GM13977 (cell line): Measurements from ENCODE around the gene RPL39.

Source experiments
- DNase-seq: peaks from one replicate; pipeline ENCODE4 v3.0.0; 2012; ENCODE audit warnings: low spot score
- in situ Hi-C: fragments of 300-500 bp; cut with MboI; formaldehyde crosslinking; loops from one replicate; pipeline ENCODE4 v1.12.0; 2022; ENCODE audit warnings: low sequenced_read_pairs, low pct_unique_long_range_greater_than_20kb, mixed read lengths, inconsistent platforms; ENCODE audit not compliant: unreplicated experiment
- TF ChIP-seq, protein P1 (sequence below): IDR thresholded peaks from 2 replicates; pipeline ENCODE4 v1.5.1; 2012; ENCODE audit warnings: mild to moderate bottlenecking, control low read depth; ENCODE audit not compliant: insufficient read depth; ENCODE audit errors: extremely low read depth, missing control alignments

RPL39 gene

DNA sequence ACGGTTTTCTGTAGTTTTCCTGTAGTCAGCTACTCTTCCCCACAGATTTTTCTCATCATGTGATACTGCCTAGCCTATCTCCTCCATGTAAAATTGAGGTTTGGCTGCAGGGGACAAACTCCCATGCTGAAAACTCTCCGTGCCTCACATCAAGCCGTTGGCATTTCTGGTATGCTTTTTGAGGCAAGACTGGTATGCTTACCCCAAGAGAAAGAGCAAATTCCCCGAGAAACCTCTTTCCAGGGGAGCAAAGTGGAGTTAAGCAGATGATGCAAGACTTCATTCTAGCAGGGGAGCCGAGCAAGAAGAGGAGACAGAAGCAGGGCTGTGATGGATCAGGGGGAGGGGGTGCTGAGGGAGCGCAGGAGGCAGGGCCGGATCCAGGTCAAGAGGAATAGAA lies 28.2 kb downstream of the RPL39 start:
- TF ChIP-seq, protein P1, sequence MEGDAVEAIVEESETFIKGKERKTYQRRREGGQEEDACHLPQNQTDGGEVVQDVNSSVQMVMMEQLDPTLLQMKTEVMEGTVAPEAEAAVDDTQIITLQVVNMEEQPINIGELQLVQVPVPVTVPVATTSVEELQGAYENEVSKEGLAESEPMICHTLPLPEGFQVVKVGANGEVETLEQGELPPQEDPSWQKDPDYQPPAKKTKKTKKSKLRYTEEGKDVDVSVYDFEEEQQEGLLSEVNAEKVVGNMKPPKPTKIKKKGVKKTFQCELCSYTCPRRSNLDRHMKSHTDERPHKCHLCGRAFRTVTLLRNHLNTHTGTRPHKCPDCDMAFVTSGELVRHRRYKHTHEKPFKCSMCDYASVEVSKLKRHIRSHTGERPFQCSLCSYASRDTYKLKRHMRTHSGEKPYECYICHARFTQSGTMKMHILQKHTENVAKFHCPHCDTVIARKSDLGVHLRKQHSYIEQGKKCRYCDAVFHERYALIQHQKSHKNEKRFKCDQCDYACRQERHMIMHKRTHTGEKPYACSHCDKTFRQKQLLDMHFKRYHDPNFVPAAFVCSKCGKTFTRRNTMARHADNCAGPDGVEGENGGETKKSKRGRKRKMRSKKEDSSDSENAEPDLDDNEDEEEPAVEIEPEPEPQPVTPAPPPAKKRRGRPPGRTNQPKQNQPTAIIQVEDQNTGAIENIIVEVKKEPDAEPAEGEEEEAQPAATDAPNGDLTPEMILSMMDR = no peak
- in situ Hi-C loops = no loop called here
- no peak for DNase-seq

DNA sequence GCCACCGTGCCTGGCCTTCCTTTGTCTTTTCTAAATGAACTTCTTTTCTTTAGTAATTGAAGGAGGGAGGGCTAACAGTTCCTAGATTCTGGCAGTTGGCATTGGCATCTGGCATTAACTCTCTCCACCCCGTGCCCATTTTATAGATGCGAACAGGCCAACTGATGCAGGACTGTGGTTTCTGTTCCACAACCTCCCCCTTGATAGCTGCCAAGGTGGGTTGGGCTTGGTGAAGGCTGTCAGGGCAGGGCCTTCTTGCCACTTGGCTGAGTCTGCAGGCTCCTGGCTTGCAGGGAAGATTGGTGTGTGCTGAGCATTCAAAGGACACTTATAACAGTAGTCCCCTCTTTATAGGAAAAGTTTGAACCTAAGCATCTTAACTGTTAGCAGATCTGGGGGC lies 28.7 kb downstream of the RPL39 start:
- in situ Hi-C loops = no loop called here

DNA sequence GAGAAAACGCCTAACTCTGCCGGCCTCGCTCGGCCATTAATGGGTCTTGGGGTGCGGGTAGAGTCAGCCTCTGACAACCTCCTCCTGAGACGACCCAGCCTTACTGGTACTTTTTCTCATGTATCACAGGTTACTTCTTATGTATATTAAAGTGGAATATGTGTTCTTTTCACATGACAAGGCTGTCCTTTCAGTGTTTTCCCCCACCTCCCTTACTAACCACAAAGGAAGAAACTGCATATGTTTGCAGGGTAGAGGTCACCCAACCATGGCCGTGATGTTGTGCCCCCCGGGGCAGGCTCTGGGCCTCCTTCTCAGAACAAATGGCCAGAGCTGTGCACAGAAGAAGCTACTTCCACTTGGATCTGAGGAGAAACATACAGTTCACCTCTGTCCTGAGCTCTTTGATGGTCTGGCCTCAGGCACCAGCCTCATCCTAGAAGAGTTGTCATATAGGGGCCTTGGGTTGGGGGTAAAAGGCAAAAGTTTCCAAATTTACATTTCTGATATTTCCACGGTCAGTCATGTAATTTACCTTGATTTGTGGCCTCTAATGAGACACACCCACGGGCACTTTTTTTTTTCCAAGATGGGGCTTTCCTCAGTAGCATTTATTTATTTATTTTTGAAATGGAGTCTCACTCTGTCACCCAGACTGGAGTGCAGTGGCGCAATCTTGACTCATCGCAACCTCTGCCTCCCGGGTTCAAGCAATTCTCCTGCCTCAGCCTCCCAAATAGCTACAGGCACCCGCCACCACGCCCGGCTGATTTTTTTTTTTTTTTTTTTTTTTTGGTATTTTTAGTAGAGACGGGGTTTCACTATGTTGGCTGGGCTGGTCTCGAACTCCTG lies 31.2 kb downstream of the RPL39 start:
- peak; percentile 46 for DNase-seq
- TF ChIP-seq, protein P1 = no peak
- in situ Hi-C loops = no loop called here

More for the DNA sequence above, 28.7 kb downstream of the RPL39 start:
- TF ChIP-seq, protein P1 = no peak
- no peak for DNase-seq

DNA sequence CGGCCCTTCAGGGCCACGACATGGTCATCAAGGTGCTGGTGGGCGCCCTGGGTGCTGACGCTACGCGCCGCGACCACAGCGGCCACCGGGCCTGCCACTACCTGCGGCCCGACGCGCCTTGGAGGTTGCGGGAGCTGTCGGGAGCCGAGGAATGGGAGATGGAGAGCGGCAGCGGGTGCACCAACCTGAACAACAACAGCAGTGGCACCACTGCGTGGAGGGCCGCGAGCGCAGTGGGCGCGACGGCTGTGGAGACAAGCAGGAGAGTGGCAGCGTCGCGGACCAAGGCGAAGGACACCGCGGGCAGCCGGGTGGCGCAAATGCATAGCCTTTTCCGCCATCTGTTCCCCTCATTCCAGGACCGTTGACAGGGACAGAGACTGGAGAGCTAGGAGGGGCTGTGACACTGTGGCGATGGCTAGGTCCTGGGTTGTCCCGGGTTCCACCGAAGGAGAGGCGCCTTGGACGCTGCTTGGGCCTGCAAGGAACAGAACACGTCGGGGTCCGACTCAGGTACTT lies 32.1 kb downstream of the RPL39 start:
- TF ChIP-seq, protein P1 = no peak
- in situ Hi-C loops = no loop called here
- DNase-seq = no peak

DNA sequence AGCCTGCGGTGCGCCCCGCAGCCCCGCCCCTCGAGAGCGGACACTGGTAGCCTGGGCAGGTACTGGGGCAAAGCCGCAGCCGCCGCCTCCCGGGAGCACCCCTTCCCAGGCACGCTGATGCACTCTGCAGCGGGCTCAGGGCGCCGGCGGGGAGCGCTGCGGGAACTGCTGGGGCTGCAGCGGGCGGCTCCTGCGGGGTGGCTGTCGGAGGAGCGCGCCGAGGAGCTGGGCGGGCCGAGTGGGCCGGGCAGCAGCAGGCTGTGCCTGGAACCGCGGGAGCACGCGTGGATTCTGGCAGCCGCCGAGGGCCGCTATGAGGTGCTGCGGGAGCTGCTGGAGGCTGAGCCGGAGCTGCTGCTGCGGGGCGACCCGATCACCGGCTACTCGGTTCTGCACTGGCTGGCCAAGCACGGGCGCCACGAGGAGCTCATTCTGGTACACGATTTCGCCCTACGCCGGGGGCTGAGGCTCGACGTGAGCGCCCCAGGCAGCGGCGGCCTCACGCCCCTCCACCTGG lies 32.6 kb downstream of the RPL39 start:
- TF ChIP-seq, protein P1 = no peak
- no peak for DNase-seq
- in situ Hi-C loops = no loop called here

DNA sequence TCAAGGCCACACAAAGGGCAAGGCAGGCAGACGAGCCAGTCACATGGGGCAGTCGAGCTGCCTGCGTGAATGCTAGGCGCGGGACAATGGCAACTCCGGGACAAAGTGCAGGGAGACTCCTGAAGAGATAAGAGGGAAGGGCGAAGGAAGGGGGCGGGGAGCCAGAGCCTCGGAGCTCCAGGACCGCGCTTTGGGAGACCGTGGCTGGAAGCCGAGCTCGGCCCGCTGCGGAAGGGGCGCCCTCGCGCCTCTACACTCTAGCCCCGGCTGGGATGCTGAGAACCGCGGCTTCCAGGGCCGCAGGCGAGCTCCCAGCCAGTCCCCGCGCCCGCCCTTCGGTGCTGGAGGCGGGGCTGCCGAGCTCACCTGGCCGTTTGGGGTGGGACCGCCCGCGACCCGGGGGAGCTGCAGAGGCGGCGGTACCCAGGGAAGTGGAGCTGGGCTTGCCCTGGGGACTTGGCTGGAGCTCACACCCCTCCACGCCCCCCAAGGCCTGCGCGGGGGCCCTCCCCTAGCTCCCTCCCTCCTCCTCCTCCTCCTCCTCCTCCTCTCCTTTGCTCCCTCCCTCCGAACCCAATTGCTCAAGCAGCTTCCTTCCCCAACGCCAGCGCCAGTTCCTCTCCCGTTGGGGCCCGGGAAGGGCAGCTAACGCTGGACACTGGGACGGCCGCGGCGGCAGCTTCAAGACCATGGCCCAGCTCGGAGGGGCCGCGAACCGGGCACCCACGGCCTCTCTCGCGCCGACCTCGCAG lies 33.3 kb downstream of the RPL39 start, which contains the start of gene SOWAHD:
Gene SOWAHD, plus strand, starts transcription at position 610 of the 752 bp plus-strand sequence. Its CDS starts 80 bp downstream, at position 690.
- DNase-seq = no peak
- in situ Hi-C loops = no loop called here
- TF ChIP-seq, protein P1 = no peak
